Measurements from ENCODE around the gene DNAJC19.

The DNAJC19 gene

GRCh38 chr3:180970931-180971330 lies 18.6 kb downstream of the DNAJC19 start:
- Histone ChIP-seq H3K4me3 (no peak overlapping the region), H3K27ac (no peak overlapping the region)

GRCh38 chr3:180962530-180962929 lies 27.0 kb downstream of the DNAJC19 start:
- no peak overlapping the region for H3K4me3 ChIP-seq
- no peak overlapping the region for H3K27ac ChIP-seq

- Histone ChIP-seq H3K4me3 (no peak overlapping the region), H3K27ac (no peak overlapping the region)
Observed at GRCh38 chr3:180961552-180961951, 28.0 kb downstream of the DNAJC19 start.

GRCh38 chr3:180961087-180961486 lies 28.4 kb downstream of the DNAJC19 start:
- Histone ChIP-seq H3K27ac (no peak overlapping the region), H3K4me3 (no peak overlapping the region)

GRCh38 chr3:180959691-180960090 lies 29.8 kb downstream of the DNAJC19 start:
- H3K27ac ChIP-seq, result no peak overlapping the region
- no peak overlapping the region for H3K4me3 ChIP-seq

GRCh38 chr3:180947761-180948390 lies 41.7 kb downstream of the DNAJC19 start:
- Histone ChIP-seq H3K27ac (no peak overlapping the region), H3K4me3 (no peak overlapping the region)

GRCh38 chr3:180940826-180941225 lies 48.7 kb downstream of the DNAJC19 start:
- H3K27ac ChIP-seq, result no peak overlapping the region
- H3K4me3 ChIP-seq, result no peak overlapping the region

GRCh38 chr3:180934638-180935037 lies 54.9 kb downstream of the DNAJC19 start:
- Histone ChIP-seq H3K27ac (no peak overlapping the region), H3K4me3 (no peak overlapping the region)
